Activated CD4-positive, CD25-positive, alpha-beta regulatory T cell treated with anti-CD3 and anti-CD28 coated beads, Interleukin-2, amount 50 U/mL, for 24 hours (primary cell): Measurements from ENCODE around the gene PALD1.
"Not testable (repeated sequence)": the region's sequence is repeated elsewhere in the genome, so short reads cannot be mapped to it uniquely, and the experiment has no call there.

Source experiments
- ATAC-seq, 2 donors: fragments of 150-1000 bp; cut with Tn5 transposase; one replicate each; pipeline ENCODE4 v1.10.0; 2021; ENCODE audit warnings: mild to moderate bottlenecking in 1 of 2, moderate library complexity in 1 of 2

PALD1 gene

GRCh38 chr10:70575874-70576802 lies 97.6 kb downstream of the PALD1 start:
- ATAC-seq = no peak

GRCh38 chr10:70576803-70577517 lies 98.4 kb downstream of the PALD1 start:
- no peak for ATAC-seq

GRCh38 chr10:70578371-70578947 lies 99.9 kb downstream of the PALD1 start:
- ATAC-seq = peak; percentile 87 to 89

- peak; percentile 9 to 15 for ATAC-seq
Observed at GRCh38 chr10:70579234-70580002, 100.9 kb downstream of the PALD1 start.

GRCh38 chr10:70581176-70581575 lies 102.6 kb downstream of the PALD1 start:
- ATAC-seq = not testable (repeated sequence)

GRCh38 chr10:70582793-70583668 lies 104.5 kb downstream of the PALD1 start:
- no peak for ATAC-seq

GRCh38 chr10:70583669-70584037 lies 105.1 kb downstream of the PALD1 start:
- ATAC-seq = no peak

GRCh38 chr10:70584366-70584765 lies 105.8 kb downstream of the PALD1 start:
- no peak for ATAC-seq

GRCh38 chr10:70584909-70585544 lies 106.5 kb downstream of the PALD1 start:
- no peak for ATAC-seq

GRCh38 chr10:70585578-70586169 lies 107.1 kb downstream of the PALD1 start:
- ATAC-seq = no peak

GRCh38 chr10:70586348-70586930 lies 107.9 kb downstream of the PALD1 start:
- no peak for ATAC-seq

- ATAC-seq = peak in 1 of 2 donors; percentile 45
Observed at GRCh38 chr10:70587045-70587658, 108.6 kb downstream of the PALD1 start.

- no peak for ATAC-seq
Observed at GRCh38 chr10:70588255-70588654, 109.7 kb downstream of the PALD1 start.

- ATAC-seq = no peak
Observed at GRCh38 chr10:70588859-70589570, 110.4 kb downstream of the PALD1 start.

- no peak for ATAC-seq
Observed at GRCh38 chr10:70589762-70590654, 111.4 kb downstream of the PALD1 start.

GRCh38 chr10:70590655-70591416 lies 112.3 kb downstream of the PALD1 start:
- no peak for ATAC-seq

GRCh38 chr10:70592186-70592735 lies 113.7 kb downstream of the PALD1 start:
- no peak for ATAC-seq
